GM21737 (cell line): ENCODE measurements around the gene GPC5.

ENCODE experiments used
- ATAC-seq: cut with Tn5 transposase; IDR thresholded peaks from one replicate; pipeline ENCODE4 v1.9.1; 2021; ENCODE audit warnings: mild to moderate bottlenecking, moderate library complexity; ENCODE audit not compliant: unreplicated experiment

Gene GPC5

GRCh38 chr13:91450913-91451312, 52.5 kb downstream of the GPC5 start:
- no peak for ATAC-seq

- ATAC-seq = no peak
Measured at GRCh38 chr13:91454666-91455065, 56.2 kb downstream of the GPC5 start.

DNA sequence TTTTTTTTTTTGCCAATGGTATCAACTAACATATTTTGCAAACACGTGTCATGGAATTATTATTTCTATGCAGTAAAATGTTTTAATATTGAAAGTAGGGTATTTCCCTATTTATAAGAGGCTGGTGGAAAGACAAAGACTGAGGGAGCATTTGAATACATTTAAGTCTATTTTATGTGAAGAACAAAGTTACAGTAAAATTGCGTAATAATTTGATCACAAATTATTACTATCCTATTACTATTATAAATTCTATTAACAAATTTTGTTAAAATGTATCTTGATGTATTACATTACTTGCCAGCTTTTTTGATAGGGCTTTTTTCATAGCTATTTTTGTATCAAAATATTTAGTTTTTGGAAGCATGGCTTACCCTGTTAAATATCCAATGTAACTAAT, 58.4 kb downstream of the GPC5 start:
- ATAC-seq = no peak

GRCh38 chr13:91459485-91459884, 61.1 kb downstream of the GPC5 start:
- ATAC-seq = no peak

- no peak for ATAC-seq
Measured at GRCh38 chr13:91464336-91464735, 65.9 kb downstream of the GPC5 start.

GRCh38 chr13:91467236-91467635, 68.8 kb downstream of the GPC5 start:
- no peak for ATAC-seq

GRCh38 chr13:91468301-91468700, 69.9 kb downstream of the GPC5 start:
- ATAC-seq = no peak

DNA sequence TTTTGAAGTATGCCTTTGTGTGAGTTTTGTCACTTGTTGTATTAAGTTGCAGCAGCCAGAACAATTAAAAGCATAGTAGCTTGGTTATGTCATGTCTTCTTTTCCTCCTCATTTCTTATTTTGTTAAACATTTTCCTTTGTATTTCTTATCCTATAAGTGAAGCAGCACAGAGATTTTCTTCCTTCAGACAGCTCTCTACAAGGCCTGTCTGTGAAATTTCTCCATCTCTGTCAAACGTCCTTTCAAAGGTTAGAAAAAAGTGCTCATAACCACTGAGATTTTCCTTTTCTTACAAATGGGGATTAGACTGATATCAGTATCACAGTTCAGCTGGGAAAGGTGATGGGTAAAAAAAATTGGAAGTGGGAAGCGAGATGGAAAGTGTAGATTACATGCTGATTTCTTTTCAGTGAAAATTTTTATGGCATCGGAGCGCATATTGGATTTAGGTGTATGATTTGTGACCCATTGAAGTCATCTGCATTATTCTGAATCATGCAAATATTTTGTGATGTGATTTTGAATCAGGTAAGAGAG, 71.7 kb downstream of the GPC5 start:
- ATAC-seq = no peak

- ATAC-seq = no peak
Measured at GRCh38 chr13:91470681-91471080, 72.3 kb downstream of the GPC5 start.

GRCh38 chr13:91482427-91482826, 84.0 kb downstream of the GPC5 start:
- no peak for ATAC-seq

DNA sequence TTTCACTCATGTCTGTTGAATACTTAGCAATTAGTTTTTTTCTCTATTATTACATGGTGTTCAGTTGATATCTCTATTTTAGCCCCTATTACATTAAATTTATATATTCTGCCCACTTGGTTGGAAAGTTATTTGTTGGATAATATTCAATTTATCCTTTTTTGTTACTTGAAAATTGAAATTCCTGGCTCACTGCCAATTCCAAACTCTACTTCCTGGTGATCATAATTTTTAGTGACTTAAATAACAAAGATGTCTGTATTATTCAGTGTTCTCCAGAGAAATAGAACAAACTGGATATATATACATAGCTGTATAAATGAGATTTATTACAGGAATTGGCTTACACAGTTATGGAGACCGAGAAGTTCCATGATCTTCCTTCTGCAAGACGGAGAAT, 93.6 kb downstream of the GPC5 start:
- no peak for ATAC-seq

GRCh38 chr13:91493442-91493841, 95.0 kb downstream of the GPC5 start:
- no peak for ATAC-seq

DNA sequence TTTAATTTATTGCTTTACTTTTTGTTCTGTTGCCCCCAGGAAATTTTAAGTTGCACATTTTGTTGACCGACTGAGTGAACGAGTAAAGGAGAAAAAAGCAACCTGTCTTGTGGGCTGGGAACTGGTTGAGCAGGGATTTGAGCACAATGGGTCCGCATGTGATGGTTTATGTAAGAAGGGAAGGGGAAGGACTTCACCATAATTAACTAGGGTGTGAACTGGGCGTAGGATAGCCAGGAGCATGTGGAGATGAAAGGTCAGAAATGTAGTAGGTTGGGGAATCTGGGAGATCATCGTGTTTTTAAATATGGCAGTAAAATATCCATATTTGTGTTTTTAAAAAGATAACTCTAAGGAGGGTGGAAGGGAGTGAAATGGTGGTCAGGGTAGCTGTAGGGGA, 99.9 kb downstream of the GPC5 start:
- no peak for ATAC-seq

GRCh38 chr13:91504216-91504615, 105.8 kb downstream of the GPC5 start:
- ATAC-seq = no peak

GRCh38 chr13:91506759-91507158, 108.3 kb downstream of the GPC5 start:
- no peak for ATAC-seq

DNA sequence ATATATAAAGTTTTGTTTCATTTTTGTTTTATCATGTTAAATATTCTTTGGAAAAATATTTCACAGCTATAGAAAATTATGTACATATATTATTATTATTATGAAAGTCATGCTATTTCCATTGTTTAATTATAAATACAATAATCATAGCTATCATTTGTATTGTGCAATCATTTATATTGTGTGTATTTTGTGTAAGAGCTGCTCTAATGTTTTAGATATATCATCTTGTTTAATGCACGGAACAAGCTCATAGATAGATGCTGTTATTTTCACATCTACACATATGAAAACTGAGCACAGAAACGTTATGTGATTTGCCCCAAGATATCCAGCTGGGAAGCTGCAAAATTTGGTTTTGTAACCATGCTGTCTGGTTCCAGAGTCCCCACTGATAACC, 111.6 kb downstream of the GPC5 start:
- ATAC-seq = no peak

- ATAC-seq = no peak
Measured at GRCh38 chr13:91513790-91514189, 115.4 kb downstream of the GPC5 start.

DNA sequence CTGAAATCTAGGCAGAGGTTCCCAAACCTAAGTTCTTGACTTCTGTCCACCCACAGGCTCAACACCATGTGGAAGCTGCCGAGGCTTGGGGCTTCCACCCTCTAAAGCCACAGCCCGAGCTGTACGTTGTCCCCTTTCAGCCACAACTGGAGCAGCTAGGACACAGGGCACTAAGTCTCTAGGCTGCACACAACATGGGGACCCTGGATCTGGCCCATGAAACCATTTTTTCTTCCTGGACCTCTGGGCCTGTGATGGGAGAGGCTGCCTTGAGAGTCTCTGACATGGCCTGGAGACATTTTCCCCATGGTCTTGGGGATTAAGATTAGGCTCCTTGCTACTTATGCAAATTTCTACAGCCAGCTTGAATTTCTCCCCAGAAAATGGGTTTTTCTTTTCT, 118.4 kb downstream of the GPC5 start:
- ATAC-seq = no peak

DNA sequence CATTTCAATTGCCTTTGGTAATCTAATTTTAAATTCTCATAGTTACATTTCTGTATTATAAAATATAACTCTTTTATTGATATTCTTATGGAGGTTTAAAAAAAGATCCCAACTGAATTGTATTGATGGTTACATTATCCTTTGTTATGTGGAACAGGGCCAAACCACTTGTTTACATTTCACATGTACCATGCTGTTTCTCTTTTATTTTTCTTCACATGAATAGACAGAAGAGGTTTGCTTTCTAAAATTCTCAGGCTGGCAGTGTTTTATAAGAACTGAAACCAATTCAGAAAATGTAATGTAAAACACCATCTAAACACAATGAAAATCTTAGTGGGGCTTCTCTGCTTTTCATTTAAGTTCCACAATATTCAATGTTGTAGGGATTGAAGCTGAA, 122.5 kb downstream of the GPC5 start:
- no peak for ATAC-seq

- no peak for ATAC-seq
Measured at GRCh38 chr13:91523116-91523515, 124.7 kb downstream of the GPC5 start.

DNA sequence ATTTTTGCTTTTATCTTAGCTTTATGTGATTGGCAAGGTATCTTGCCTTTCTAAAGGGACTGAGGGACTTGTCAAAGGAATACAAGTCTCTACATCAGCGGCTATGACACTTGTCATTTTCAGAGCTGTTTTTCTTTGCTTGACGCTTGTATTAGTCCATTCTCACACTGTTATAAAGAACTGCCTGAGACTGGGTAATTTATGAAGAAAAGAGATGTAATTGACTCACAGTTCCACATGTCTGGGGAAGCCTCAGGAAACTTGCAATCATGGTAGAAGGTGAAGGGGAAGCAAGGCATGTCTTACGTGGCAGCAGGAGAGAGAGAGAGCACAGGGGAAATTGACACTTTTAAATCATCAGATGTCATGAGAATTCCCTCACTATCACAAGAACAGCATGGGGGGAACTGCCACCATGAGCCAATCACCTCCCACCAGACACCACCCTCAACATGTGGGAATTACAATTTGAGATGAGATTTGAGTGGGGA, 128.2 kb downstream of the GPC5 start:
- no peak for ATAC-seq

DNA sequence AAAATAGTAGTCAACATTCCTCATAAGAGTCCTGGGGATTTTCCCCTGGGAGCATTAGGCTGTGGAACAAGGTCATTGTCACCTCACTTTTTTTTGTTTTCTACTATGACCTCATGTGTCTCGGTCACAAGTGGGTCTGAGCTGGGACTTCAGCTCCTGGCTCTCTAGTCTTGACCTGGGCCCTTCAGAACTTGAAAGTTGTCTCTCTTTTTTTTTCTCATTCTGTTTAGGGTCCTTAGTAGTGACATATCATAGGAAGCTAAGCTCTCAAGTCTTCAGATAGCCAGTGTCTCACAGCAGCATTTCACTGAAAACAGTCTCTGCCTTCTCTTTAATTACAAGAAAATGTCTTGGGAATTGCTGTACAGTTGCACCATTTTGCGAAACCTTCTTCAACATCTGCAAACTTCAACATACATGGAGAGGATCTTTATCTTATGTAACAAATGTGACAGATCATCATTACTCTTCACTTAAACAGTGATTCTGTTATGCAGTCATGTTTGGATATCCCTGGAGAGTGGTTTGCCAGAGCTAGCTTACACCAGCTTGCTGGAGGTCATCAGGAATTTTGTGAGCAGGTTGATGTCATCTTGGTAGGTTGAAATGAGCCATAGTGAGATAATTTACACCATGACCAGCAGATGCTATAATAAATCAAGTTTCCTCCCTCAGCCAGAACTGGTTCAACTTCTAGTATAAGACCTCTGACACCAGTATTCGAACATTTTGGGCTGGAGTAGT, 131.5 kb downstream of the GPC5 start:
- ATAC-seq = no peak

DNA sequence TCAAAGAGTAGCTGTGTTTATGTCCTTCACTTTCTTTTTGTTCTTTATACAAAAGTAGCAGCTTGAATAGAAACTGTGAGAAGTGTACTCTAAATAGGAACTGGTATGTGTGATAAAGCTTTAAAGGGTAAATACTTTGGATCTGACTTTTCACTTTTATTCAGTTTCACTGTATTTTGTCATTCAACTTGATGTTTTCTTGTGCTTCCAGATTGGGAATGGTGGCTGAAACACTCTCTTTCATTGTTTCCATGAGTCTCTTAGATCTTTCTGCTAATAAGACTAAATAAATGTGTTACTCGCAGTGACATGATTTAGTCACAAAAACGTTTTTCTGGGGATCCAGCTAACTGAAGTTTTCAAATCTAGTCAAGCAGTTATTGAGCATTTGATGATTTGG, 133.2 kb downstream of the GPC5 start:
- no peak for ATAC-seq
